Uterus (tissue), 4 donors: ENCODE results near the gene KCNN3. TPM values are rescaled to one million over a fixed set of nuclear protein-coding genes. Genes with fewer than 3 reads are reported as not detected.

Source experiments
- DNase-seq, 2 donors: peaks; one replicate each; pipeline ENCODE4 v3.0.0-alpha.2; 2019 to 2020
- H3K27ac ChIP-seq, 2 donors: fragments of 200-600 bp; sonication (generic); 1 replicate in 1 of 2; 2 replicates in 1 of 2; pipeline ENCODE4 v1.5.1; 2016 to 2018
- H3K27me3 ChIP-seq, 2 donors: fragments of 200-600 bp; sonication (generic); one replicate each; pipeline ENCODE4 v1.5.1; 2018 to 2019; ENCODE audit warnings: control low read depth in 1 of 2
- H3K36me3 ChIP-seq, 2 donors: fragments of 200-600 bp; sonication (generic); one replicate each; pipeline ENCODE4 v1.5.1; 2019; ENCODE audit warnings: control low read depth in 1 of 2
- H3K4me1 ChIP-seq, 2 donors: fragments of 200-600 bp; sonication (generic); one replicate each; pipeline ENCODE4 v1.5.1; 2018 to 2019; ENCODE audit warnings: control low read depth in 1 of 2
- H3K4me3 ChIP-seq, 2 donors: fragments of 200-600 bp; sonication (generic); 1 replicate in 1 of 2; 2 replicates in 1 of 2; pipeline ENCODE4 v1.5.1; 2018 to 2019; ENCODE audit warnings: mild to moderate bottlenecking in 1 of 2
- H3K9me3 ChIP-seq, 2 donors: fragments of 200-600 bp; sonication (generic); one replicate each; pipeline ENCODE4 v1.5.1; 2019; ENCODE audit warnings: control low read depth in 1 of 2
- POLR2A ChIP-seq, 2 donors: fragments of 450-650 bp; IDR thresholded peaks; one replicate each; pipeline ENCODE4 v1.6.1; 2016; ENCODE audit warnings: antibody characterized with exemption in 2 of 2, mild to moderate bottlenecking in 1 of 2, moderate library complexity in 1 of 2
- intact Hi-C: fragments of 100-400 bp; cut with DNase I; formaldehyde crosslinking; loops from one replicate; pipeline ENCODE4 v1.15.1; 2023; ENCODE audit warnings: low total_unique reads
- total RNA-seq, 4 donors: library from RNA; depleted of rRNA in 3 of 4; stranded (reverse); fragments of >200 nt in 3 of 4; gene quantifications; one replicate each; pipeline versions ENCODE4 v1.1.0 to v1.2.4, GENCODE V29; 2014 to 2023
- TF ChIP-seq, protein P1 (sequence below), 4 experiments: fragments of 200-600 bp in 2 of 4; fragments of 450-650 bp in 2 of 4; sonication (generic) in 2 of 4; IDR thresholded peaks; one replicate each; pipeline ENCODE4 v1.5.1; 2016 to 2019; ENCODE audit warnings: antibody characterized with exemption in 4 of 4, mild to moderate bottlenecking in 2 of 4, moderate library complexity in 1 of 4
- donor health status: DM: yes; HTN: yes; CAD: no.

KCNN3 gene
- total RNA-seq, 4 donors from 2014 or later: 7.1 to 35.5 (median 12.1) TPM

DNA sequence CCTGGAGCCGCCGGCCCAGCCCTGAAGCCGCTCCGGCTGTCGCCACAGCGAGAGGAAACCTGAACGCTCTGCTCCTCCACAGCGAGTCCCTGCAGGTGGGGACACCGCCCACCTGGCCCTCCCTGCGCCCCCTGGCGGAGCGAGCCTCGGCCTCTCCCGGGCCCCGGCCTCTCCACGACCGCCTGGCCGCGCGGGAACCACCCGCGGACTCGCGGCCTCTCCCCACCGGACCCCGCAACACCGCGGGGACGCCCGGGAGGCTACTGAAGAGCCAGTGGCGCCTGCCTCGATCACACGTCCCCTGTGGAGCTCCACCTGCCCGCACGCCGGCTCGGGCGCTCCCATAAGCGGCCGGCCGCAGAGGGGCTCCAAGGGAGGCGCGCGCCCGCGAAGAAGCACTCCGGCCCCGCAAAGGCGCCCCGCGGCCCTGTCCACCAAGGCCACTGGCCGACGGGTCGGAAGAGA lies 109.6 kb downstream of the KCNN3 start:
- Histone ChIP-seq H3K9me3 (no peaks in the 10 kb centered on the region), H3K36me3 (no peaks in the 10 kb centered on the region), H3K4me3 (peak overlapping the region in 1 of 2 donors; percentile 34), H3K4me1 (no peaks in the 10 kb centered on the region), H3K27ac (peak overlapping the region in 1 of 2 donors; percentile 62), H3K27me3 (no peaks in the 10 kb centered on the region)
- intact Hi-C loops: no loop called here
- DNase-seq: peak; percentile 56 to 62
- TF ChIP-seq POLR2A (IDR thresholded peaks at IDR 0.05): no peak
- TF ChIP-seq, protein P1, sequence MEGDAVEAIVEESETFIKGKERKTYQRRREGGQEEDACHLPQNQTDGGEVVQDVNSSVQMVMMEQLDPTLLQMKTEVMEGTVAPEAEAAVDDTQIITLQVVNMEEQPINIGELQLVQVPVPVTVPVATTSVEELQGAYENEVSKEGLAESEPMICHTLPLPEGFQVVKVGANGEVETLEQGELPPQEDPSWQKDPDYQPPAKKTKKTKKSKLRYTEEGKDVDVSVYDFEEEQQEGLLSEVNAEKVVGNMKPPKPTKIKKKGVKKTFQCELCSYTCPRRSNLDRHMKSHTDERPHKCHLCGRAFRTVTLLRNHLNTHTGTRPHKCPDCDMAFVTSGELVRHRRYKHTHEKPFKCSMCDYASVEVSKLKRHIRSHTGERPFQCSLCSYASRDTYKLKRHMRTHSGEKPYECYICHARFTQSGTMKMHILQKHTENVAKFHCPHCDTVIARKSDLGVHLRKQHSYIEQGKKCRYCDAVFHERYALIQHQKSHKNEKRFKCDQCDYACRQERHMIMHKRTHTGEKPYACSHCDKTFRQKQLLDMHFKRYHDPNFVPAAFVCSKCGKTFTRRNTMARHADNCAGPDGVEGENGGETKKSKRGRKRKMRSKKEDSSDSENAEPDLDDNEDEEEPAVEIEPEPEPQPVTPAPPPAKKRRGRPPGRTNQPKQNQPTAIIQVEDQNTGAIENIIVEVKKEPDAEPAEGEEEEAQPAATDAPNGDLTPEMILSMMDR (IDR thresholded peaks at IDR 0.05): peak; percentile 58 to 85 (median 74)

DNA sequence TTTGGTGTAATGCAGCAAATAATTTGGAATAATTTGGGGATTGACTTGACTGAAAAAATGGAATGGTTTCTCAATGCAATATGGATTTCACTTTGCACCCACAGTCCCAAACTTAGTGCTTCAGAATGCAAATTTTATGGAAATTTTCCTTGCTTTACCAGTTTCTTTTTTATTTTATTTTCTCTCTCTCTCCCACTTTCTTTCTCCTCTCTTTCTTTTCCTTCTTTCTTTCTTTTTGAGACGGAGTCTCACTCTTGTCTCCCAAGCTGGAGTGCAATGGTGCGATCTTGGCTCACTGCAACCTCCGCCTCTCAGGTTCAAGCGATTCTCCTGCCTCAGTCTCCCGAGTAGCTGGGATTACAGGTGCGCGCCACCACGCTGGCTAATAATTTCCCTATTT lies 110.3 kb downstream of the KCNN3 start:
- Histone ChIP-seq H3K4me1 (no peaks in the 10 kb centered on the region), H3K27ac (no peak overlapping the region), H3K4me3 (no peak overlapping the region), H3K36me3 (no peaks in the 10 kb centered on the region), H3K27me3 (no peaks in the 10 kb centered on the region), H3K9me3 (no peaks in the 10 kb centered on the region)
- TF ChIP-seq, protein P1 (IDR thresholded peaks at IDR 0.05): no peak
- TF ChIP-seq POLR2A (IDR thresholded peaks at IDR 0.05): no peak
- intact Hi-C loops: no loop called here
- DNase-seq: peak; percentile 7 to 9

DNA sequence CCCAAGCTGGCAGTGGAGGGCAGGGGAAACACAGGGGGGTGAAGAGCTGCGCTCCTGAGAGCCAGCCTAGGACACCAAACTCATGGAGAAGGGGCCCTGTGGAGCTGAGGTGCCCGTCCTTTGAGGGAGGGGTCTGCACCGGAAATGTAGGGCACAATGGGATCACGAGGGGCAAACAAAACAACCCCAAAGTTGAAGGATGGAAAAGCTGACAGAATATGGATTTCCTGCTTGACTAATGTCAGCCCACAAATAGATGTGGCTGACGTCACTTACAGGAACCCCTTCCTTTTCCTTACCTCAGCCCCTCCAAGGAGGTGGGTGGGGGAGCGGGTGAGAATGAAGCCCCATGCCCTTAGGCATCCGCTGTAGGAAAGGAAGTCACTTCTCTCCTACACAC lies 110.9 kb downstream of the KCNN3 start:
- peak; percentile 12 to 14 for DNase-seq
- Histone ChIP-seq H3K9me3 (no peaks in the 10 kb centered on the region), H3K4me1 (no peaks in the 10 kb centered on the region), H3K4me3 (no peak overlapping the region), H3K27me3 (no peaks in the 10 kb centered on the region), H3K27ac (no peak overlapping the region), H3K36me3 (no peaks in the 10 kb centered on the region)
- intact Hi-C loops: no loop called here
- TF ChIP-seq, protein P1 (IDR thresholded peaks at IDR 0.05): no peak
- no peak for TF ChIP-seq POLR2A (IDR thresholded peaks at IDR 0.05)

DNA sequence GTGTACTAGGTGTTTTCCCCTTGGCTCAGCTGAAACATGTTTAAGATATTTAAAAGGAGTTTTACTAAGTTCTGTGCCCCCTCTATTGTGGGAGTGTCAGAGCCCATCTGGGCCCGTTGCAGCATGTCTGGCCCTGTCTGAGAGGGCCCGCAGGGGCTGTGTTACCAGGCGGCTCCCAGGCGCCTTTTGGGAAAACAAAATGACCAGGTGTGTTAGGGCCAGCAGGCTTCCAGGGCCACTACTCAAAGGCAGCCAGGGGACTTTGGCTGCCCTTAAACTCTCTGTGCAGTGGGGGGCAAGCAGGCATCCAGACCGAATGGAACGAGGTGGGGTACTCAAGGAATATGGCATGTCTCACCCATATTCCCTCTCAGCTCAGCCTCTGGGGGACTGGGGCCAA lies 111.7 kb downstream of the KCNN3 start:
- H3K9me3 ChIP-seq: no peaks in the 10 kb centered on the region
- intact Hi-C loops: no loop called here
- DNase-seq: peak; percentile 8 to 9
- H3K27me3 ChIP-seq: no peaks in the 10 kb centered on the region
- H3K27ac ChIP-seq: no peak overlapping the region
- TF ChIP-seq, protein P1 (IDR thresholded peaks at IDR 0.05): no peak
- H3K36me3 ChIP-seq: no peaks in the 10 kb centered on the region
- H3K4me1 ChIP-seq: no peaks in the 10 kb centered on the region
- no peak overlapping the region for H3K4me3 ChIP-seq

DNA sequence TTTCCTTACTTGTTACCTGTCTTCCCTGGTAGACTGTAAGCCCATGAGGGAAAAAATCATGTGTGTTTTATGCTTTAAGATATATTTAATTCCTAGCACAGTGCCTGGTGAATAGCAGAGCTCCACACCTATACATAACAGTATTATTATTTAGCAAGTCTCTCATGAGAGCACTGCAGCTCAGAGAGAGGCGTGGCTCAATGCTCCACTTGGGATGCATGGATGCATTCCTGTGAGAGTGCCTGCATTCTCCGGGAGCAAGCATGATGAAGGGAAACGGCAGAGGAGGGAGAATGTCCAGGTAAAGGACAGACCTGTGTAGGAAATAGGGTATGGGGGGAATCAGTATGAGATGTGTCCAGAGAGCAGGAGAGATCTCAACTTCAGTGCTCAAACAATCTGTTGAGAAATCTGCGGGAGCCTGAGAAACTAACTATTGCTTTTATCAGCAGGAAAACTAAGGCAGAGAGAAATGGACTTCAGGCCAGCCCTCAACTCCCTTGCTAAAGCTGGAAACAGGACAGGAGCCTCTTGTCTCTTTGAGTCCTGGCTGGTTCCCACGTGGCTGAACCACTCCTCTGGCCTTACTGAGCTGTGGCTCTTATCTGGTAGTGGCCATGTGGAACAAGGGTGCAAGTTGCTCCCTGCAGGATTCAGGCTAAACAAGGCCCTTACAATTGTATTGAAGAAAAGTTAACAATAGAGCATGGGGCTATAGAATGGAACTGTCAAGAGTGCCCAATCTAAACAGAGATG lies 113.1 kb downstream of the KCNN3 start:
- no peaks in the 10 kb centered on the region for H3K9me3 ChIP-seq
- H3K4me1 ChIP-seq: no peaks in the 10 kb centered on the region
- H3K27ac ChIP-seq: peak overlapping the region in 1 of 2 donors; percentile 31
- DNase-seq: peak; percentile 12 to 27
- TF ChIP-seq POLR2A (IDR thresholded peaks at IDR 0.05): no peak
- TF ChIP-seq, protein P1 (IDR thresholded peaks at IDR 0.05): no peak
- no peak overlapping the region for H3K4me3 ChIP-seq
- intact Hi-C loops: no loop called here
- no peaks in the 10 kb centered on the region for H3K27me3 ChIP-seq
- H3K36me3 ChIP-seq: no peaks in the 10 kb centered on the region
